HG02642 (cell line): ENCODE data around the gene SLC7A6.
"Not testable (repeated sequence)": the region's sequence is repeated elsewhere in the genome, so short reads cannot be mapped to it uniquely, and the experiment has no call there.

Experiments
- ATAC-seq: cut with Tn5 transposase; IDR thresholded peaks from one replicate; pipeline ENCODE4 v1.9.1; 2021; ENCODE audit warnings: mild to moderate bottlenecking; ENCODE audit not compliant: unreplicated experiment, poor library complexity

The SLC7A6 gene

DNA sequence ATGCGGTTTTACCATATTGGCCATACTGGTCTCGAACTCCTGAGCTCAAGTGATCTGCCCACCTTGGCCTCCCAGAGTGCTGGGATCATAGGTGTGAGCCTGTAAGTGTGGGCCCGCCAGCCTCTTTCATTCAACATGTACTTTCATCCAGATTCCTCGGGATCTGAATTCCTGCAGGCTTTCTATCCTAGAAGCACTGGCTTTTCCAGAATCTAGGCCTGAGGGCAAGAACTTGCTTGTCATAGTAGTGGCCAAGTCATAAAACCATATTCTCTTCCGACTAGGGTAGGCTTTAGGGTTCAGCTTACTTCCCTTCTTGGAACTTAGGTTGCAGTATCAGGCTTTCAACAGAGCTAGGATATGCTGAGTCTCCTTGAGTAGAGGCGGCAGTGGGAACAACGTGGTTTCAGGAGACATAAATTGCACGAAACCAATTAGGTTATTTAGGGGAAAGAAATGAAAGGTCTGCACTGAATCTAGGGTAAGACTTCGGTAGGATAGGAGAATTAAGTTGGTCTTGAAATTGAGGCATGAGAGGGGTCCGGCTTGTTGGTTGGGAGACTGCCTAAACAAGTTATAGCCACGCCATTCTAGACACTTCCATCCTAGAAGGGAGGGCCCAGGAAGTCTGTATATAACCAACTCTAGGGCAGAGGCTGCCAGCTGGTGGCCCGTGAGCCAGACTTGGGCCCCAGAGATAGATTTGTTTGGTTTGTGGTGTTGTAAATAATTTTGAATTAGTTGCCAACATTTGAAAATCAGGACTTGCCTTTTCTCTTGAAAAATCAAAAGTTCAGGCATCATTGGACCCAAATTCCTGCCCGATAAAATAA, 15.6 kb downstream of the SLC7A6 start:
- no peak for ATAC-seq

DNA sequence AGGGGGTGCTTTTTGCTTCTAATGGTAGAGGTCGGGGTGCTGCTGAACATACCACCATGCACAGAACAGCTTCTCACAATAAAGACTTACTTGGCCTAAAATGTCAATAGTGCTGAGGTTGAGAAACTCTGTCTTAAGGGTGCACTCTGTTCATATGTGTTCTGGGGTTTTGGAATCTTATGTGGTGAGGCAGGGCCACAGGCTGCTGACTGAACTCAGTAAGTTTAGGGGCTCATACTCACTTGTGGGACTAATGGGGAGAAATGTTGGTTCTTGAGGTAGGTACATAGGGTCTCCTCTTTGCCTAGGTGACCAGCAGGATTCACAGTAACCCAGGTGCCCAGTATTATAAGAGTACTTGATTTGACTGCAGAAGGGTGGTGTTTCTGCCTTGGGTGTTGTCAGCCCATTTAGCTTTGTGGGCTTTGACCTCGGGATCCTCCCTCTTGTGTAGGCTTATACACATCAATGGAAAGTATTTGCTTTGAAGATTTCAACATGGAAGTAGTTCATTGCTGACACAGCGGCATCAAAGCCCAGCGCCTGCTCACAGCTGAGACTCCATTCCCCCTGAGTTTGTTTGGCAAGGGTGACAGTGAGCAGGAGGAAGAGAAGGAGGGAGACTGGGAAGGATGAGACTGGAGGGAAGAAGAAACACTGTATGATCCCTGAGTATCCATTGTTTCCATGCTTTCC, 17.2 kb downstream of the SLC7A6 start:
- no peak for ATAC-seq

DNA sequence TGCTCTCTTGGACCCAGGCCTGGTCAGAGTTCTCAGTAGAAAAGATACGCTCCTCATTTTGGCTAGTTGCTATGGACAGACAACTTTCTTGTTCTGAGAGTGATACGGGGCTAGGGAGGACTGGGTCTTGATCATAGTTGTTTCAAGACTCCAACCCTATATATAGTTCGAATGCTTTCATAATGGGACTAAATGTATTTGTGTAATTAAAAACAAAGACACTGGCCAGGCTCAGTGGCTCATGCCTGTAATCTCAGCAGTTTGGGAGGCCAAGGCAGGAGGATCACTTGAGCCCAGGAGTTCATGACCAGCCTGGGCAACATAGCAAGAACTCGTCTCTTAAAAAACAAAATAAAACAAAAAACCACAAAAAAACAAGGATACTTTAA, 17.7 kb downstream of the SLC7A6 start:
- ATAC-seq, result no peak

DNA sequence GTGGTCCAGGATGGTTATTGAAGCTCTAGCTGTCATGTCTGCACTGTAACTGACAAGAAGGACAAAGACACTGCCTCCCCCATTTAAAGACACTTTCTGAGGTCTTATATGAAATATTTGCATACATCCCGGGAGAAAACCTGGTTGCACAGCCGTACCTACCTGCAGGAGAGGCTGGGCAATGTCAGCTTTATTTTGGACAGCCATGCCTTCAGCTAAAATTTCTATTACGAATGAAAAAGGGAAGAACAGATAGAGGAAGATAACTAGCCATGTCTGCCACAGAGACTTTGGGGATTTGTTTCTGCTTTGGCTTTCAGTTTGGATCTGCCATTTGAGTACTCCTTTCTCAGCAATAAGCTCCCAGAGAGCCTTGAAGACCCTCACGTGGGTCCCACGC, 19.0 kb downstream of the SLC7A6 start:
- no peak for ATAC-seq

DNA sequence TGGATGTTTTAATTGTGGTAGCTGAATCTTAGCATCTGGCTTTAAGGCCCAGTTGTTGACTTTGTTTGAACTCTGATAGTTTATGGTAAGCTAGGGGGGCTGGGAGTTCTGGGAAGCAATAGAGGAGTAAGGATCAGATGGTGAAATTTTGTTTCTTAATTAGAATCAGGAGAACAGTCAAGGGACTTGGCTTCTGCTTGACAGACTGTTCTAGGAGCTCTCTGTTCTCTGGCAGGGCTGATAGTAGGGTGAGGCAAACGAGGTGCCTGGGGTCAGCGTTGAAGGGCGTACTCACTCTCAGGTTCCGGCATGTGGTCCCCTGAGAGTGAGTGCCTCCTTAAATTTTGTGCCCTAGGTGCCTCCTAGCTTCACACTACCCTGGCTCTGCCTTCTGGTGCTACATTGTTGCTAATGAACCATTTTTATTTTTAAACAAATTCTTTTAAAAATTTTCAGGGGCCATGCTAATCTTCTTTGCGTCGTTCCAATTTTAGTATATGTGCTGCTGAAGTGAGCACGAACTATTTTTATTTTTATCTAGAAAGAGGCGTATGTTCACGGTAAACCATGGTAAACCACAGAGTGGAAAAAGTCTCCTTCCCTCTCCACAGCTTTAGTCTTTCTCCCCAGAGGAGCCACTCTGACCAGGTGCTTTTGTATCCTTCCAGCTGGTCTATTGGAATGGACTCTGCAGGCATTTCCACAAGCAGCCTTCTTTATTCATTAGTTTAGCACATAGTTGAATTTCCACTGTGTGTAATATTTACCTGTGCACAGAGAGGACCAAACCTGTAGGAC, 19.7 kb downstream of the SLC7A6 start:
- peak; percentile 45 for ATAC-seq

DNA sequence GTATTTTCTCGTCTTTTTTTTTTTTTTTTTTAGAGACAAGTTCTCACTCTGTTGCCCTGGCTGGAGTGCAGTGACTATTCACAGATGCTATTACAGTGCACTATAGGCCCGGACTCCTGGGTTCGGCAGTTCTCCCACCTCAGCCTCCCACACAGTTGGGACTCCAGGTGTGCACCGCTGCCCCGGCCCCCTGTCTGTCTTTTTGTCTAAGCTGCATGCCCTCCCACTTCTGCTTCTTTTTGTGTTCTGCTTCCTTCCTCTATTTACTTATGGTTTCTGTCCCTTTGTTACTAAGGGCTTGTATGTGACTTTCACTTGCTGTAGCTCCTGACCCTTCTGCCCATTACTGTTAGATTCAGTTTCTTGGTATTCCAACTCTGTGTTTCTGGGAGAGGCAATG, 20.5 kb downstream of the SLC7A6 start:
- peak; percentile 49 for ATAC-seq

DNA sequence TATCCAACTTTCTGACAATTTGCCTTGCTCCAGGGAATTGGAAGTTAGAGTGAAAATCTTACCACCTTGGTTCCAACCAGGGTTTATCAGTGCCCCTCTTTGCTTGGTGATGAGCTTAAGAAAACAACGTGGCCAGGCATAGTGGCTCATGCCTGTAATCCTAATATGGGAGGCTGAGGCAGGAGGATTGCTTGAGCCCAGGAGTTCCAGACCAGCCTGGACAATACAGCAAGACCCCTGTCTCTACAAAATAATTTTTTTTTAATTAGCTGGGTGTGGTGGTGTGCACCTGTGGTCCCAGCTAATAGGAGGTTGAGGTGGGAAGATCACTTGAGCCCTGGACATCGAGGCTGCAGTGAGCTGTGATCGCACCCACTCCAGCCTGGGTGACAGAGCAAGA, 21.4 kb downstream of the SLC7A6 start:
- ATAC-seq, result no peak

DNA sequence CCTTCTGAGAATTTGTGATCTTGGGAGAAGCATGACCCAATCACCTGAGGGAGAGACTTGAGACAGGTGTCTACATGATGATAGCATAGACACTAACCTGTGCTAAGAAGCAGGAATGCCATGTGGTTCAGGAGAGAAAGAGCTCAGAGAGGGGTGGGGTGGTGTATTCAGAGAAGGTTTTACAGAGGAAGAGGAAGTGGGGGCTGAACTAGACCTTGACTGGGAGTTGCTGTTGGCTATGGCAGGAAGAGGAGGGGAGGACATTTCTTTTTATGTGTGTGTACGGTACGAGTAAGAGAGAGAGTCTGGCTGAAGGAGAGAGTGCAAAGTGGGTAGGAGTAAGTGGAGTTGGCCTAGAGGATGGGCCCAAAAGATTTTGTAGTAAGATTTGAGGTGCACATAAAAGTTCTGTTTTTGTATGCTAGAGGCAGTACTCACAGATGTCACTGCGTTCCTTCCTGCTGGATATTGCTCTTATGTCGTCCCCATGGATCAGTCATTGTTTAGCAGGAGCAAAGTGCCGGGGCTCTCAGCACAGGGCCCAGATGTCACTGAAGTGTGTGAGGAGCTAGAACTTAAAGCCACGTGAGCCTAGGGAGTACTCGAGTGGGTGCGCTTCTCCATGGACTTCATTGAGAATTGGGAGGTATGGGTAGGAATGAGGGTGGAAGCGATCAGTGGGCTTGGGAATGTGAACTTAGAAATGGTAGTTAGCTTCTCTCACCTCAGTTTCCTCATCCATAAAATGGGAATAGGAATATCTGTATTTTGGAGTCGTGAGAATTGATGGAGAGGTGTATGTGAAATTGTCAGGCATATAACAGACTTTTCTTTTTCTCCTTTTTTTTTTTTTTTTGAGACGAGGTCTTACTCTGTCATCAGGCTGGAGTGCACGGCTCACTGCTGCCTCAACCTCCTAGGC, 22.1 kb downstream of the SLC7A6 start:
- no peak for ATAC-seq

DNA sequence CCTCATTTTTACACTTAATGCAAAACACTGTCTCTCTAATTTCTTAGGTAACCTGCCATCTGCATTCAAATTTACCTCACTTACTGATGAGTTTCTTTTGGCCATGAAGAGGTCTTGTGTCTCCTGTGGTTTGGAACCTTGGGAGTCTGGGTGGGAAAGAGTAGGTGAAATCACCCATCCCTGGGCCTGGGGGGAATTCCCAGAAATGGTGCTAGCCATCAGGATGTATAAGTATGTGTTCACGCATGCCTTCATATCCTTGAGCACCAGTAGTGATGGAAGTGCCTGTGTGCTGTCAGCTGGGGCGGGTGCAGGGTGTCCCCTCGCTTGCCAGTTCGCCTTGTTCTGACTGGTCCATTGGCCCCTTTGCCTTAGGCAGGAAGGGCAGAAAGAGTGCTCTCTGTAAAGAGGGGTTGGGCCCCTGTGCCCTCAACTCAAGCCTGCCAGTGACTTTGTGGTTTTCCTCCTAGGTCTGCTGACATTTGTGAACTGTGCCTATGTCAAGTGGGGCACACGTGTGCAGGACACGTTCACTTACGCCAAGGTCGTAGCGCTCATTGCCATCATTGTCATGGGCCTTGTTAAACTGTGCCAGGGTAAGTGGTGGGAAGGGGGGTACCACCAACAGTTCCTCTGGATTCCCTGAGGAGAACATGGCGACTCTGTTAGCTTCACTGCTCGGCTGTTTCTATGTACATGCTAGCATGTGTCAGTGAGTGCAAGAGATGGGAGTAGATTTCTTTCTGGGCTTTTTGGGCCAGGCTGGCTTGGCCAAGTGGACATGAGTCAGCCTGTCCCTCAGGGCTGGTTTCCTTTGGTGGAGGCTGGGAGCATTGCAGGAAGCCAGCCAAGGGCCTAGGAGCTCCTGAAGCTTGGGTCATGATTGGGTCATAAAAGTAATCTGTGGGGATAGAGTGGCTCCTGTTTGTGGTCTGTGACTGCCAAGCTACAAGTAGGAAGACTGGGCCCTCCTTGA, 23.2 kb downstream of the SLC7A6 start:
- ATAC-seq, result no peak

DNA sequence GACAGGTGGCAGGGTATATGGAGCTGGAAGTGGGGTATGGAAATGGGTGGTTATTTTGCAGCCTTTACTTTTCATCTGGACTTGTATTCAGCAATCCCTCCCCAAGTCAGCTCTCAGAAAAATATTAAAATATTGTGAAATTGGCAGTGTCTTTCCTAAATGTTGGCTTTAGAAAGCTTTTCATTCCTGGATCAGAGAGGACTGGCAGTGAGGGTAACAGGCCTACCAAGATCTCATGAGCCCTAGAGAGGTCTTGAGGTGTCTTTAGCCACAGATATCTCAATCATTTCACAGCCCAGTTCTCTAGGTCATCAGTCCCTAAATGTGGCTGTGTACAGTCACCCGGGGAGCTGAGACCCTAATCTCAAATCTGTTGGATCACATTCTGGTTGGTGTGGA, 23.9 kb downstream of the SLC7A6 start:
- ATAC-seq, result no peak

DNA sequence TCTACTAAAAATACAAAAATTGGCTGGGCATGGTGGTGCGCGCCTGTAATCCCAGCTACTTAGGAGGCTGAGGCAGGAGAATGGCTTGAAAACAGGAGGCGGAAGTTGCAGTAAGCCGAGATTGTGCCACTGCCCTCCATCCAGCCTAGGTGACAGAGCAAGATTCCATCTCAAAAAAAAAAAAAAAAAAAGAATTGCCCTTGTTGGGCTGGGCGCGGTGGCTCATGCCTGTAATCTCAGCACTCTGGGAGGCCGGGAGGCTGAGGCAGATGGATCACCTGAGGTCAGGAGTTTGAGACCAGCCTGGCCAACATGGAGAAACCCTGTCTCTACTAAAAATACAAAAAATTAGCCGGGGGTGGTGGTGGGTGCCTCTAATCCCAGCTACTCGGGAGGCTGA, 24.5 kb downstream of the SLC7A6 start:
- ATAC-seq, result not testable (repeated sequence)

DNA sequence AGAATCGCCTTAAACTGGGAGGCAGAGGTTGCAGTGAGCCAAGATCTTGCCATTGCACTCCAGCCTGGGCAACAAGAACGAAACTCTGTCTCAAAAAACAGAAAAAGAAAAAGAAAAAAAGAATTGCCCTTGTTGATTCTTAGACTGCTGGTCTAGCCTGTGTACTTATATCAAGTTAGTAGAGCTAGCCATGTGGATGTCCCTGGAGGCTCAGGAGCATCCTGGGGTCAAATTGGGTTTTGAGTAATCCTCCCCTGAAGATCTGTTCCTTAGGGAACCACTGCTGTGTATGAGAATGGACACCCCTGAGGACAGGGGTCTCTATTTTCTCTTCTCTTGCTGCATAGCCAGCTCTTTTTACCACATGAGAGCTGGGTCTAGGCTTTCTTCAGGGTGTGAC, 24.9 kb downstream of the SLC7A6 start:
- no peak for ATAC-seq

DNA sequence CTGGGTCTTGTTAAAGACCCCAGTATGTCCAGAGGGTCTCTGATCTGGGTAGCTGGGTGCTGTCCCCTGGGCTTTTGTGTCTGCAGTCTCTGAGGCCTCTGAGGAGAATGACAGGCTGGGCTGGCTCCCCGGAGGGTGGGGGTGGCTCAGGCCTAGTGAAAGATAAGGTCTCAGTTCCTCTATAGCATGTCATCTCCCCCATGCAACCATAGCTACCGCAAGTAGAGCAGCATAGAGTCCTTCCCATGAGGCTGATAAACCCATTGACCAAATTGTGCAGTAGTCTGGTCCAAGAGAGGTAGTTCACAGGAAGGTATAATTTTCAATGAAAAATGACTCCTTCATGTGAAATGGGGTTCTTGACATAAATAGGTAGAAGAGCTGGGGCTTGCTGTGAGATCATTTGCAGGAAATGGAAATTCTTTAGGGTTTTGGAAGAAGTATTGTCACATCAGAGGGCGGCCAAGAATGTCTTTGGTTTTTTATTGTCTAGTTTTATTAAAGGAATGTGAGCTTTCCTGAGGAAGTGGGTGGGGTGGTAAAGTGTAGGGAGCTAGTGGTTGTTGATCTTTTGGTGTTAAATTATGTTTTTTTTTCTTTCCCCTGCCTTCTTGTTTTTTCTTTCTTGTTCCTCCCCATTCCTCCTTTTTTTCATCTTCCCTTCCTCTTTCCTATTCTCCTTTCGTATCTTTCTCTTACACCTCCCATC, 25.4 kb downstream of the SLC7A6 start:
- peak; percentile 70 for ATAC-seq

DNA sequence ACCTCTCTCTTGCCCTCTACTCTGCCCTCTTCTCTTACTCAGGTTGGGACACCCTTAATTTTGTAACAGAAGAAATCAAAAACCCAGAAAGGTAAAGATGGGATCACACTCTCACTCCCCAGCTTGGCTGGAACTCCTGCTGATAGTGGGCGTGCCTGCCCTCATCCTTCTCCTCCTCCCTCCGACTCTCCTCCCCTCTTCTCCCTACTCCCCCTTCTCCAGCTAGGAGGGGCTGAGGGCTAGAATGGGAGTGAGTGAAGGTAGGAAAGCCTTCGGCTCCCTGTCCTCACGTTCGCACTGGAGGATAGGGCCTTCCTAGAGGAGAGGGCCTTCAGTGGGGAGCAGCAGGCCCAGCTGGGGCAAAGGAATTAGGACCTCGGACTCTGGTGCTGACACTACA, 26.1 kb downstream of the SLC7A6 start:
- no peak for ATAC-seq

DNA sequence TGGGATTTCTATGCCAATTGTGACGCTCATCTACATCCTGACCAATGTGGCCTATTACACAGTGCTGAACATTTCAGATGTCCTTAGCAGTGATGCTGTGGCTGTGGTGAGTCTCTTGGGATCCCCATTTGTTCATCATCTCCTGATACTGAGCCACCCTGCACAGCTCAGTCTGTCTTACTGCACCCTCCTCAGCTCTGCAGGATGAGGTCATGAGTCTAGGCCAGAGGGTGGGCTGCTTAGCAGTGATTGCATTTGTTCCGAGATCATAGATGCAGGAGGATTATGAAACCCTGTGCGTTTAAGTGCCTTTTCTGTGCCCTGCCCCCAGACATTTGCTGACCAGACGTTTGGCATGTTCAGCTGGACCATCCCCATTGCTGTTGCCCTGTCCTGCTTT, 26.9 kb downstream of the SLC7A6 start:
- ATAC-seq, result no peak

DNA sequence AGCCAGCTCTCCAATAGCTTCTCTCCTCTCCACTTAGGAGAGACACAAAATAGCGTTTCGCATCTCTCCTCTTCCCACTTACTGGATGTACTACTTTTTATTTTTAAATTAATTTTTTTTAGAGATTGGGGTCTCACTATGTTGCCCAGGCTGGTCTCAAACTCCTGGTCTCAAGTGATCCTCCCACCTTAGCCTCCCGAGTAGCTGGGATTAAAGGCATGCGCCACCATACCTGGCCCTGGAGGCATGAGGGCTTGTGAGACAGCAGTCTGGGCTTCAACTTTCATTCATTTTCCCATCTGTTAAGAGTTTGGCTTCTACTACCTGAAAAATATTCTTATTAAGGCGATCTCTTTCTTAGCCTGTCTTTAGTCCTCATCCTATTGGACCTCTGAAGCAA, 28.1 kb downstream of the SLC7A6 start:
- no peak for ATAC-seq

DNA sequence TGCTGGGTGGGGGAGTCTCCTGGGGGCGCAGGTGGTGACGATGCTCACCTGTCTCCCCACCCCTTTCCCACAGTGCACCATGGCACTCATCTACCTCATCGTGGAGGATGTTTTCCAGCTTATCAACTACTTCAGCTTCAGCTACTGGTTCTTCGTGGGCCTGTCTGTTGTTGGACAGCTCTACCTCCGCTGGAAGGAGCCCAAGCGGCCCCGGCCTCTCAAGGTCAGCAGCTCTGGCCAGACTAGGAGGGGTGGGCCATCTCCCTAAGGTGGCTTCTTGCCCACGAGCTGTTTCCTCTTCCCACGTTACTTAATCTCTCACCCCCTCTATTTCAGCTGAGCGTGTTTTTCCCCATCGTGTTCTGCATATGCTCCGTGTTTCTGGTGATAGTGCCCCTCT, 32.0 kb downstream of the SLC7A6 start:
- ATAC-seq, result no peak

DNA sequence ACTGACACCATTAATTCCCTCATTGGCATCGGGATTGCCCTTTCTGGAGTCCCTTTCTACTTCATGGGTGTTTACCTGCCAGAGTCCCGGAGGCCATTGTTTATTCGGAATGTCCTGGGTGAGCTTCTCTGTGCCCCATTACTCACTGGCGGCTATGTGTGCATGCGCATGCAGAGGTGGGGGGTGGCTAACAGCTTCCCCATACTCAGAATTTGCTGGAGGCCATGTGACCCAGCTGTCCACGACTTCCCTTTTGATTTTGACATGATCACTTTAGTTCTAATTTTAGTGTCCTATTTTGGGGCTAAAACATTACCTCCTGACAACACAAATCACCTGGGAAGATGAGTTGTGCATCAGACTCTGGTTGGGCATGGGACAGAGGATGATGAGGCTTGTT, 32.4 kb downstream of the SLC7A6 start:
- ATAC-seq, result no peak
